WERI-Rb-1 (cell line): Measurements from ENCODE around the gene CRYL1.

Experiments
- DNase-seq: peaks from one replicate; pipeline ENCODE4 v3.0.0-alpha.2; 2020
- H3K27ac ChIP-seq: fragments of 250-450 bp; sonication (Bioruptor Pico); 2 replicates; pipeline ENCODE4 v1.5.1; 2020; ENCODE audit warnings: mild to moderate bottlenecking, moderate library complexity
- H3K27me3 ChIP-seq: fragments of 250-450 bp; sonication (Bioruptor Pico); 2 replicates; pipeline ENCODE4 v1.5.1; 2021; ENCODE audit warnings: mild to moderate bottlenecking, low read depth, moderate library complexity; ENCODE audit not compliant: insufficient read depth, severe bottlenecking
- H3K36me3 ChIP-seq: fragments of 250-450 bp; sonication (Bioruptor Pico); 2 replicates; pipeline ENCODE4 v1.5.1; 2020; ENCODE audit warnings: mild to moderate bottlenecking, moderate library complexity
- H3K4me3 ChIP-seq: 2 replicates; pipeline ENCODE4 v1.5.1; 2011; ENCODE audit warnings: low read depth, mild to moderate bottlenecking, control low read depth, low read length
- H3K9me3 ChIP-seq: fragments of 250-450 bp; sonication (Bioruptor Pico); 2 replicates; pipeline ENCODE4 v1.5.1; 2021; ENCODE audit warnings: mild to moderate bottlenecking, moderate library complexity; ENCODE audit not compliant: severe bottlenecking
- CTCF ChIP-seq: IDR thresholded peaks from 2 replicates; pipeline ENCODE4 v1.5.1; 2011; ENCODE audit warnings: low read depth, mild to moderate bottlenecking, control low read depth, inconsistent platforms, low read length

The CRYL1 gene

GRCh38 chr13:20567881-20568528 is 42.3 kb upstream of the CRYL1 start:
- H3K27me3 ChIP-seq, result no peaks in the 10 kb centered on the region
- H3K9me3 ChIP-seq, result peaks cover 15% of the 10 kb centered on the region
- H3K36me3 ChIP-seq, result no peaks in the 10 kb centered on the region
- DNase-seq, result no peak
- H3K27ac ChIP-seq, result peak overlapping the region; percentile 92
- H3K4me3 ChIP-seq, result peak overlapping the region; percentile 70
- no peak for TF ChIP-seq CTCF

- DNase-seq, result peak; percentile 97
- Histone ChIP-seq H3K9me3 (peaks cover 15% of the 10 kb centered on the region), H3K27ac (peak within 1 kb of the TSS; percentile 92), H3K27me3 (no peaks in the 10 kb centered on the region), H3K4me3 (peak within 1 kb of the TSS; percentile 70), H3K36me3 (no peaks in the 10 kb centered on the region)
- TF ChIP-seq CTCF, result no peak
These were observed 41.5 kb upstream of the CRYL1 start, which contains the start of gene IFT88 for GRCh38 chr13:20566898-20567874. TSS of gene IFT88 (plus strand) at chr13:20567157. CDS start at chr13:20574386, 7,229 bp downstream.

GRCh38 chr13:20566468-20566897 is 40.8 kb upstream of the CRYL1 start:
- no peak for TF ChIP-seq CTCF
- DNase-seq, result peak; percentile 96
- peak overlapping the region; percentile 92 for H3K27ac ChIP-seq
- H3K4me3 ChIP-seq, result peak overlapping the region; percentile 70
- H3K36me3 ChIP-seq, result no peaks in the 10 kb centered on the region
- no peaks in the 10 kb centered on the region for H3K27me3 ChIP-seq
- peaks cover 15% of the 10 kb centered on the region for H3K9me3 ChIP-seq

- DNase-seq, result no peak
- Histone ChIP-seq H3K9me3 (peaks cover 15% of the 10 kb centered on the region), H3K4me3 (no peak overlapping the region), H3K27ac (peak overlapping the region; percentile 92; the same call in 1 of the 2 replicates), H3K36me3 (no peaks in the 10 kb centered on the region), H3K27me3 (no peaks in the 10 kb centered on the region)
- TF ChIP-seq CTCF, result no peak
These were observed 39.6 kb upstream of the CRYL1 start for GRCh38 chr13:20565115-20565736.

- DNase-seq, result no peak
- H3K27ac ChIP-seq, result no peak overlapping the region
- H3K36me3 ChIP-seq, result no peaks in the 10 kb centered on the region
These were observed 36.1 kb upstream of the CRYL1 start for GRCh38 chr13:20561741-20562140.

More at GRCh38 chr13:20561741-20562140, 36.1 kb upstream of the CRYL1 start:
- Histone ChIP-seq H3K4me3 (no peak overlapping the region), H3K9me3 (peaks cover 15% of the 10 kb centered on the region), H3K27me3 (no peaks in the 10 kb centered on the region)
- TF ChIP-seq CTCF, result no peak
